Prostate gland (tissue), 2 donors: ENCODE data around the gene HSD17B8. TPM values are rescaled to one million over a fixed set of nuclear protein-coding genes. Genes with fewer than 3 reads are reported as not detected.
A peak's percentile ranks its signal among the peaks of the same experiment; 100 is the strongest.

Experiments used
- DNase-seq: peaks from one replicate; pipeline ENCODE4 v3.0.0-alpha.2; 2019; ENCODE audit warnings: low spot score
- H3K27ac ChIP-seq, 2 donors: fragments of 200-600 bp; sonication (generic); 2 replicates each; pipeline ENCODE4 v1.5.1; 2017 to 2019
- H3K27me3 ChIP-seq: fragments of 200-600 bp; sonication (generic); replicated peaks from 2 replicates; pipeline ENCODE4 v1.5.1; 2019; ENCODE audit not compliant: insufficient read depth
- H3K36me3 ChIP-seq, 2 donors: fragments of 200-600 bp; sonication (generic); 1 replicate in 1 of 2; 2 replicates in 1 of 2; pipeline versions ENCODE4 v1.5.1 to v1.8.1; 2017 to 2019
- H3K4me1 ChIP-seq: fragments of 200-600 bp; sonication (generic); replicated peaks from 2 replicates; pipeline ENCODE4 v1.5.1; 2019
- H3K4me3 ChIP-seq, 2 donors: fragments of 200-600 bp; sonication (generic); 2 replicates each; pipeline ENCODE4 v1.5.1; 2017 to 2019
- H3K9me3 ChIP-seq: fragments of 200-600 bp; sonication (generic); 2 replicates; pipeline ENCODE4 v1.5.1; 2017
- POLR2A ChIP-seq: fragments of 450-650 bp; IDR thresholded peaks from one replicate; pipeline ENCODE4 v1.6.1; 2016; ENCODE audit warnings: antibody characterized with exemption, mild to moderate bottlenecking
- POLR2AphosphoS5 ChIP-seq: sonication (generic); formaldehyde crosslinking; IDR thresholded peaks from one replicate; pipeline ENCODE4 v1.6.1; 2017; ENCODE audit warnings: antibody characterized with exemption
- WGBS: methylation state at CpG from one replicate; pipeline ENCODE4 v1.1.5; 2018; 5-methylcytosine and 5-hydroxymethylcytosine counted together
- intact Hi-C: fragments of 100-400 bp; cut with DNase I; formaldehyde crosslinking; loops from one replicate; pipeline ENCODE4 v1.14.2; 2022
- total RNA-seq, 2 donors: library from RNA; depleted of rRNA; stranded (reverse); fragments of >200 nt; gene quantifications; one replicate each; pipeline ENCODE4 v1.1.0, GENCODE V29; 2016
- TF ChIP-seq, protein P1 (sequence below), 4 experiments: fragments of 200-600 bp in 2 of 4; fragments of 450-650 bp in 2 of 4; sonication (generic) in 2 of 4; IDR thresholded peaks; 1 replicate in 3 of 4; 2 replicates in 1 of 4; pipeline ENCODE4 v1.5.1; 2016 to 2019; ENCODE audit warnings: antibody characterized with exemption in 4 of 4, mild to moderate bottlenecking in 2 of 4, moderate library complexity in 2 of 4

The HSD17B8 gene
- total RNA-seq, 2 donors from 2014 or later: 21.9 to 43.7 TPM

DNA sequence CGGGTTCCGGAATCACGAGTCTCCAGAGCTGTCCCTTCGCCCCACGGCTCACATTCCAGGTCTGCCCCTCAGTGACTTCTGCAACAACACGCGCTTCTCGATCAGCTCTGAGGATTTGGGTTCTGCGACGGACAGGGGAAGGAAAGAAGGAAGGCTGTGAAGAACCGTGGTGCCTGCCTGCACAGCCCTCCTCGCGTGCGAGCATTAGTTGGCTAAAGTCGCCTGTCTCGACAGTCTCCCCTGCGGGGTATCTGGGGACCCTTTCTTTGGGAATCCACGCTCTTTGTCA lies 44.1 kb downstream of the HSD17B8 start:
- WGBS: 0% methylated on average over 18 of the region's 18 CpGs
- peak overlapping the region; percentile 88 to 91 for H3K27ac ChIP-seq
- no peaks in the 10 kb centered on the region for H3K36me3 ChIP-seq
- peak overlapping the region; percentile 41 to 44 for H3K4me3 ChIP-seq
- no peak for DNase-seq
- intact Hi-C loops: loop anchor here (1.0 to 10.0 kb wide), 4 partner anchors 48 to 234 kb away; partner anchors contain the start of genes RXRB and SLC39A7
- no peaks in the 10 kb centered on the region for H3K4me1 ChIP-seq
- TF ChIP-seq POLR2AphosphoS5 (no peak), POLR2A (no peak)
- TF ChIP-seq, protein P1, sequence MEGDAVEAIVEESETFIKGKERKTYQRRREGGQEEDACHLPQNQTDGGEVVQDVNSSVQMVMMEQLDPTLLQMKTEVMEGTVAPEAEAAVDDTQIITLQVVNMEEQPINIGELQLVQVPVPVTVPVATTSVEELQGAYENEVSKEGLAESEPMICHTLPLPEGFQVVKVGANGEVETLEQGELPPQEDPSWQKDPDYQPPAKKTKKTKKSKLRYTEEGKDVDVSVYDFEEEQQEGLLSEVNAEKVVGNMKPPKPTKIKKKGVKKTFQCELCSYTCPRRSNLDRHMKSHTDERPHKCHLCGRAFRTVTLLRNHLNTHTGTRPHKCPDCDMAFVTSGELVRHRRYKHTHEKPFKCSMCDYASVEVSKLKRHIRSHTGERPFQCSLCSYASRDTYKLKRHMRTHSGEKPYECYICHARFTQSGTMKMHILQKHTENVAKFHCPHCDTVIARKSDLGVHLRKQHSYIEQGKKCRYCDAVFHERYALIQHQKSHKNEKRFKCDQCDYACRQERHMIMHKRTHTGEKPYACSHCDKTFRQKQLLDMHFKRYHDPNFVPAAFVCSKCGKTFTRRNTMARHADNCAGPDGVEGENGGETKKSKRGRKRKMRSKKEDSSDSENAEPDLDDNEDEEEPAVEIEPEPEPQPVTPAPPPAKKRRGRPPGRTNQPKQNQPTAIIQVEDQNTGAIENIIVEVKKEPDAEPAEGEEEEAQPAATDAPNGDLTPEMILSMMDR (IDR thresholded peaks at IDR 0.05): no peak
- H3K27me3 ChIP-seq: no peaks in the 10 kb centered on the region
- H3K9me3 ChIP-seq: no peaks in the 10 kb centered on the region

DNA sequence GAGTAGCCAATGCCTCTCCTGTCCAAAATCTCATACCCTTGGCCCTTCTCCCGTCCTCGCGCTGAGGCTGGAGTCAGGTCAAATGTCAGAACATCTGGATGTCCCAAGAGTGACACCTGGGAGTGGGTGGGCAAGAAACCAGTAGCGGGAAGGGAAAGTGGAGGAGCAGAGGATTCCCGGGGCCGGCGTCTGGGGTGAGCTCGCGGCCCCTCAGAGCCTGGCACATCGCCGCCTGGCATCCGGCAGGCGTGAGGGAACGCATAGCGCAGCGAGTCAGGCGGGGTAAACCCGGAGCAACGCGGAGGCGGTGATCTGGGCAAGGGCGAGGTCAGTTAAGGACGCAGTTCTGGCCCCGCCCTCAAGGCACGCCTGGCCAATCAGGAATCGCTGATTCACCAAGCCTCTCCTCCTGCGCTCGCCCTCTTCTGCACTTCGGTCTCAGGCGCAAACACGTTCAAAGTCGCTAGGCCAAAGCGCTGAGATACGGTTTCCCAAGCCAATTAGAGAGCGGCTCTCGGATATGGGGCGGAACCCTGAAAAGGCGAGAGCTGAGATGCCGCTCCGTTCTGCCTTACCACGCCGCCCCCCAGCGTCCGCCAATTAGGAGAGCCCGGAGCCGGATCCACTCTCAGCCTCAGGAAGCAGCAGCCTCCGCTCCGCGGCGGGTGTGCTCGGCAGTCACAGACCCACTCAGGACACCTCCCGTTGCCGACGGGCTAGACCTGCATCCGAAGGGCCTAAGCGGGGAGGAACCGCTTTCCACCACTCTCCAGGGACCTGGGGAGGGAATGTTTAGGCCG lies 44.7 kb downstream of the HSD17B8 start:
- H3K36me3 ChIP-seq: no peaks in the 10 kb centered on the region
- no peaks in the 10 kb centered on the region for H3K27me3 ChIP-seq
- WGBS: 1% methylated on average over 39 of the region's 58 CpGs
- intact Hi-C loops: loop anchor here (1.0 to 10.0 kb wide), 4 partner anchors 48 to 234 kb away; partner anchors contain the start of genes RXRB and SLC39A7
- no peaks in the 10 kb centered on the region for H3K9me3 ChIP-seq
- no peaks in the 10 kb centered on the region for H3K4me1 ChIP-seq
- peak overlapping the region; percentile 41 to 44 for H3K4me3 ChIP-seq
- peak; percentile 98 for DNase-seq
- peak; percentile 78 for TF ChIP-seq POLR2A
- TF ChIP-seq POLR2AphosphoS5: peak; percentile 98
- TF ChIP-seq, protein P1 (IDR thresholded peaks at IDR 0.05): peak in 2 of 4 experiments; percentile 31 to 56
- peak overlapping the region; percentile 88 to 91 for H3K27ac ChIP-seq

DNA sequence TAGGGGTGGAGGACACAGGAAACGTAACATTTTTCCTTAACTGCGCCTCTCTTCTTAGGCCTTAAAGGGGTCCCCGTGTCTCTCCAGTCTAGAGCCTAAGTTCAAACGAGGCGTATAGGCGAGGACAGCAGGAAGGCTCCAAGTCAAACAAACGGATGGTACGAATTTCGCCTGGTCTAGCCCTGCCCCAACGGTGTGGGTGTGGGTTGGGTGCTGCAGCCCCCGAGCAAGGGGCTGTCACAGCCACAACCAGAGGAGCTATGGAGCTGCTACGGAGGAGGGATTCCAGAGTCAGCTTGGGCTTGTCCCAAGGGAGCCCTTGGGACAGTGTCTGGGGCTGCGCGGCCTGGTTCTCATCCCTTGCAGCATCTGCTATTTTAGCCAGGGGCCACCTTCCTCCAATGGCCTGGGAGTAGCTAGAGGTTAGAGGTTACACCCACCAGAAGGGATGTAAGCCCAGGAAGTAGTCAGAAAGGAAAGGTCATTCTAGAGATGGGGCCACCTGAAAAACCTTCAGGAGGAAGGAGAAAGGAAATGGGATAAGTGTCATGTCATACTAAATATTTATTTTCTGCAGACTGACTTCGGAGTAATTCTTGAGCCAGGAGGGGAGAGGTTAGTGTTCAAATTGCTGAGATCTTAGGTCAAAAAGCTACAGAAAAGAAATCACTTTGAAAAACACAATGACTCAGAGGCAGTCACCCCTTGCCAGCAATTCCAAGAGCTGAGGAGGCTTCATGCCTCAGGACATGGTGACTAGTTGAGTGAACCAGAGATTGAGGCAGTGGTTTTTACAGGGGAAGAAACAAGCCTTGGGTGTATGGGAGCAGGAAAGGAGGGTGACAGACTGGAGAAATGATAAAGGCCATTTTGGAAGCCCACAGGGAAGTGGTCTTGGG lies 45.5 kb downstream of the HSD17B8 start:
- no peak for DNase-seq
- Histone ChIP-seq H3K36me3 (no peaks in the 10 kb centered on the region), H3K4me1 (no peaks in the 10 kb centered on the region), H3K27ac (peak overlapping the region; percentile 88 to 91), H3K9me3 (no peaks in the 10 kb centered on the region), H3K4me3 (peak overlapping the region; percentile 41 to 44), H3K27me3 (no peaks in the 10 kb centered on the region)
- intact Hi-C loops: loop anchor here (2.0 to 10.0 kb wide), 3 partner anchors 49 to 235 kb away; partner anchors contain the start of genes RXRB and SLC39A7
- WGBS: 10% methylated on average over 15 of the region's 15 CpGs
- TF ChIP-seq POLR2AphosphoS5 (no peak), POLR2A (no peak)
- TF ChIP-seq, protein P1 (IDR thresholded peaks at IDR 0.05): no peak

DNA sequence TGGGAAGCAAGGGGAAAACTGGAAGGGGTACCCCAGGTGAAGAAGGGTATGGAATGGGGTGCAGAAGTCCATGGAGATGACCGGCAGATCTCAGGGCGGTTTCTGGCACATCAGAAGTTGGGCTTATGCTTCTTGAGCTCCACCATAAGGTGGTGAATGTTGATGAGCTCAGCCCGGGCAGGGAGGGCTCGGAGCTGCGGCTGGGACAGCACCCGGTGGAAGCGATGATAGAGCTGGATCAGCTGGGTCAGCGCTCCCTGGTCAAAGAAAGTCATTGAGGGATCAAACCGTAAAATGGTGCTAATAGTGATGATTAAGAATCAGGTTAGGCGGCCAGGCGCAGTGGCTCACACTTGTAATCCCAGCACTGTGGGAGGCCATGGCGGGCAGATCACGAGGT lies 46.3 kb downstream of the HSD17B8 start:
- no peaks in the 10 kb centered on the region for H3K9me3 ChIP-seq
- no peaks in the 10 kb centered on the region for H3K4me1 ChIP-seq
- intact Hi-C loops: no loop called here
- H3K27ac ChIP-seq: no peak overlapping the region
- DNase-seq: no peak
- TF ChIP-seq, protein P1 (IDR thresholded peaks at IDR 0.05): no peak
- TF ChIP-seq POLR2A: no peak
- no peak for TF ChIP-seq POLR2AphosphoS5
- H3K4me3 ChIP-seq: no peak overlapping the region
- H3K27me3 ChIP-seq: no peaks in the 10 kb centered on the region
- H3K36me3 ChIP-seq: no peaks in the 10 kb centered on the region
- WGBS: 89% methylated on average over 13 of the region's 13 CpGs
